GM21619 (cell line): Measurements from ENCODE around the gene SLC9B1.
A peak's percentile ranks its signal among the peaks of the same experiment; 100 is the strongest.
"Not testable (repeated sequence)": the region's sequence is repeated elsewhere in the genome, so short reads cannot be mapped to it uniquely, and the experiment has no call there.

ENCODE experiments used
- ATAC-seq: cut with Tn5 transposase; IDR thresholded peaks from one replicate; pipeline ENCODE4 v1.9.1; 2021; ENCODE audit not compliant: unreplicated experiment

SLC9B1 gene

DNA sequence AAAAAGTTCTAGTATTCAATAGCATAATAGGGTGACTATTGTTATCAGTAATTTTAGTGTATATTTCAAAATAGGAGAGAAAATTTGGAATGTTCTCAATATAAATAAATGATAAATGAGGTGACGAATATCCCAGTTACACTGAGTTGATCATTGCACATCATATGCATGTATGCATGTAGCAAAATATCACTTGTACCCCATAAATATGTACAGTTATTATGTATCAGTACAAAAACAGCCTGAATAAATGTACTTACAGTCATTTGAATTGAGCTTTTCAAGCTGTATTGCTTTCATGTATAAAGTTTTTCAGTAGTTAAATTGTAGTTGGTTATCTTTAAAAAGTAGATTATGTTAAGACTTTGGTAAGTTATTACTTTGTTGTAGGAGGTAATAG lies 138.2 kb downstream of the SLC9B1 start:
- ATAC-seq = no peak

DNA sequence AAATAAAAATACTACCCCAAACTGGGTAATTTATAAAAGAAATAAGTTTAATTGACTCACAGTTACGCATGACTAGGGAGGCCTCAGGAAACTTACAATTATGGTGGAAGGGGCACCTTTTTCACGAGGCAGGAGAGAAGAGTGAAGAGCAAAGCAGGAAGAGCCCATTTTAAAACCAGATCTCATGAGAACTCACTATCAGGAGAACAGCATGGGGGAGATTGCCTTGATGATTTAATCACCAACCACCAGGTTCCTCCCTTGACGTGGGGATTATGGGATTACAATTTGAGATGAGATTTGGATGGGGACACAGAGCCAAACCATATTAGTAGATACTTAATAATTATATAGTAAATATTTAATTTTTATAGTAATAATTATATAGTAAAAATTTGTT lies 140.6 kb downstream of the SLC9B1 start:
- ATAC-seq = no peak

DNA sequence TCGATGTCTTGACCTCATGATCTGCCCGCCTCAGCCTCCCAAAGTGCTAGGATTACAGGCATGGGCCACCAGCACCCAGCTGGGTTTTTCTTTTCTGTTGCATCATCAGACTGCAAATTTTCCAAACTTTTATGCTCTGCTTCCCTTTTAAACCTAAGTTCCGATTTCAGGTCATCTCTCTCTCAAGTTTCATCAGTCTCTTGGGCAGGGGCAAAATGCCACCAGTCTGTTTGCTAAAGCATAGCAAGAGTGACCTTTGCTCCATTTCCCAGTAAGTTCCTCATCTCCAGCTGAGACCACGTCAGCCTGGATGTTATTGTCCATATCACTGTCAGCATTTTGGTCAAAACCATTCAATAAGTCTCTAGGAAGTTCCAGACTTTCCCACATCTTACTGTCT lies 141.2 kb downstream of the SLC9B1 start:
- ATAC-seq = not testable (repeated sequence)

DNA sequence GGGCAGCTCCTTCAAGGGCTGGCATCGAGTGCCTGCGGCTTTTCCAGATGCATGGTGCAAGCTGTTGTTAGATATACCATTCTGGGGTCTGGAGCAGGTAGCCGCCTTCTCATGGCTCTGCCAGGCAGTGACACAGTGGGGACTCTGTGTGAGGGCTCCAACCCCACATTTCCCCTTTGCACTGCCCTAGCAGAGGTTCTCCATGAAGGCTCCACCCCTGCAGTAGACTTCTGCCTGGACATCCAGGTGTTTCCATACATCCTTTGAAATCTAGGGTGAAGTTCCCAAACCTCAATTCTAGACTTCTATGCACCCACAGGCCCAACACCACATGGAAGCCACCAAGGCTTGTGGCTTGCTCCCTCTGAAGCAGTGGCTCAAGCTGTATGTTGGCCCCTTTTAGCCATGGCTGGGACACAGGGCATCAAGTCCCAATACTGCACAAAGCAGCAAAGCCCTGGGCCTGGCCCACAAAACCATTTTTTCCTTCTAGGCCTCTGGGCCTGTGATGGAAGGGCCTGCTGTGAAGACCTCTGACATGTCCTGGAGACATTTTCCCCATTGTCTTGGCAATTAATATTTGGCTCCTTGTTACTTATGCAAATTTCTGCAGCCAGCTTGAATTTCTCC lies 141.9 kb downstream of the SLC9B1 start:
- not testable (repeated sequence) for ATAC-seq

DNA sequence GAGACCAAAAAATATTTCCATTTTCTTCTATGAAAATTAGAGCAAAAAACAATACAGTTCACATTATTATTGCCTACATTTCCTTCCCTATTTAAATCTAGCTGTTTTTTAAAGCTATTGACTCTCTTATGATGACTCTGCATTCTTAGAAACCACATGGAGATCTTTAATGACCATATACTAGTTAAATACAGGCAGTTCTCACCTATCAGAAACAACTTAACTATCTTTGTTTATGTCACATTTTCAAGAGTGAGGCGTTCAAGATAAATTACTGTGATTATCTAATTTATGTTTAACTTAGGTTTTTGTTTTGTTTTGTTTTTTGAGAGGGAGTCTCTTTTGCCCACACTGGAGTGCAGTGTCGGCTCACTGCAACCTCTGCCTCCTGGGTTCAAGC lies 147.7 kb downstream of the SLC9B1 start:
- no peak for ATAC-seq

DNA sequence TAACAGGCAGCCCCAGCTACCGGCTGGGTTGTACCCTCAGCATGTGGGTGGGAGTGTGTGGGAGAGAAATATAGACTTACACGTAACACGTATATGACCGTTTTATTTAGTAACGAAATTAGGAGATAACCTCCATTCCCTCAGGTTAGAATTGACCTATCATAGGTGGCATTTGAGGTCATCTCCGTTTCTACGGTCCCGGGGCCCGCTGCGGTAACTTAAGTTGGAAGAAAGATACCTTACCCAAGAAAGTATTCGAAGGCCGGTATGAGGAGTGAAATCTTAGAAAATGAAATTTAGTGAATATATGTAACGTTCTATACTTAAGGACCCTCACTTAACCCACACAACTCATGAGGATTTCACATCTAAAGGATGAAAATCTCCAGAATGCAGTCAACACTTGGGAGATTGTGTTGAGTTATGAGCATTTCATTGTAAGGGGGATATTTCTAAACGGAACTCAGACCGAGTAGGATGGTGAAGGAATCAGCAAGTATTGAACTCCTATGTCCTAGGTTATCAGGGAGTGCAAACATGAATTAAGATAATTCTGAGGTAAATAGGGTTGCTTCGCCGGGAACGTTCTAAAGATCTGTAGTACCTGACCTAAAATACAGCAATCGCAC lies 149.8 kb downstream of the SLC9B1 start:
- peak; percentile 20 for ATAC-seq

DNA sequence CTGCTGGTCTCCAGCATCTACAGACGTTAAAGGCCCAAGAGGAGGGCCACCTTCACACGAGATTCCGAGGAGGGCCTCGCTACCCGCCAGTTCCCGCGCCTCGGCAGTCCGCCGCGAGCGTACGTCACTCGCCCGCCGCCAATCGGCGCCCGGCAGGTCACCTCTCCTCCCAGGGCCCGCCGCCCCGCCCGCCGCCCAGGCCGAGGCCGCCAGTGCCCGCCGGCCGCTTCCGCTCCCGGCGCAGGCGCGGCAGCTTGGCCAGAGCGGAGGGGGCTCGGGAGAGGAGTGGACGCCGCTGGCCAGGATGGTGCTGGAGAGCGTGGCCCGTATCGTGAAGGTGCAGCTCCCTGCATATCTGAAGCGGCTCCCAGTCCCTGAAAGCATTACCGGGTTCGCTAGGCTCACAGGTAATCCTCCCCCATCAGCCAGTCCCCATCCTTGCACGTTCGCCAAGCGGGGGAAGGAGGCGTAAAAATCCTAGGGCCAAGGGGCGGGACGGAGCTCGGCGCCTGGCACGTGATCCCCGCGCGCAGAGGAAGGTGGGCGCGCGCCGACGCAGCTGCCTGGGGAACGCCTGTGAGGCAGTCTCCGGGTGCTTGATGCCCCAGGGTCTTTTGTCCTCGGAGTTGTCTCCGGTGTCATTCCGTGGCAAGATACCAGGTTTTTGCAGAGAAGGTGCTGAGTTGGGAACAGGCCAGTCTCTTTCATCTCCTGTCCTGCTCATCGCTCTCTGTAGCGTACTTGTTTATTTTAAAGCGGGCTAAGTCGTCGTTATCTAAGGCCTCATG lies 150.5 kb downstream of the SLC9B1 start, which contains the start of gene CISD2:
TSS of gene CISD2 (plus strand) at position 212 of the 788 bp plus-strand sequence. CDS start at position 305, 93 bp downstream.
- ATAC-seq = peak; percentile 82

DNA sequence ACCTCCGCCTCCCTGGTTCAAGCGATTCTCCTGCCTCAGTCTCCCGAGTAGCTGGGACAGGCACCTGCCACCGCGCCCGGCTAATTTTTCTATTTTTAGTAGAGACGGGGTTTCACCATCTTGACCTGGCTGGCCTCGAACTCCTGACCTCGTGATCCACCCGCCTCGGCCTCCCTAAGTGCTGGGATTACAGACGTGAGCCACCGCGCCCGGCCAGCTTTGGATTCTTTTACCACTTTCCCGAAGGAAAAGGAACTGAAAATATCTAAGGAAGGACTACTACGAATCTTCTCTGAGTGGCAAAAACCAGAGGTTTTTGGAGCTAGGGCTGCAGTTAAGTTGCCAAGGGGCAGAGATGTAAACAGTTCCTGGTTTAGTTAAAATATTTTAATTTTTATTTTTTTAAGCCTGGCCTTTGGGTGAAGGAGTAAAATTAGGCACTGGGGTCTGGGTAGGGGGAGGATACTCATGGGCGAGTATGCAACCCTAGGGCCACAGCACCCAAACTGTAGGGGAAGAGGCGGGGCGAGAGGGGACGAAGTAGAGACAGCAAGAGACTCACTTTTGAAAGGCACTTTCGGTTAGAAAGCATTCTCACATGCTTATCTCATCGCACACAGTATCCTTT lies 151.2 kb downstream of the SLC9B1 start:
- no peak for ATAC-seq

DNA sequence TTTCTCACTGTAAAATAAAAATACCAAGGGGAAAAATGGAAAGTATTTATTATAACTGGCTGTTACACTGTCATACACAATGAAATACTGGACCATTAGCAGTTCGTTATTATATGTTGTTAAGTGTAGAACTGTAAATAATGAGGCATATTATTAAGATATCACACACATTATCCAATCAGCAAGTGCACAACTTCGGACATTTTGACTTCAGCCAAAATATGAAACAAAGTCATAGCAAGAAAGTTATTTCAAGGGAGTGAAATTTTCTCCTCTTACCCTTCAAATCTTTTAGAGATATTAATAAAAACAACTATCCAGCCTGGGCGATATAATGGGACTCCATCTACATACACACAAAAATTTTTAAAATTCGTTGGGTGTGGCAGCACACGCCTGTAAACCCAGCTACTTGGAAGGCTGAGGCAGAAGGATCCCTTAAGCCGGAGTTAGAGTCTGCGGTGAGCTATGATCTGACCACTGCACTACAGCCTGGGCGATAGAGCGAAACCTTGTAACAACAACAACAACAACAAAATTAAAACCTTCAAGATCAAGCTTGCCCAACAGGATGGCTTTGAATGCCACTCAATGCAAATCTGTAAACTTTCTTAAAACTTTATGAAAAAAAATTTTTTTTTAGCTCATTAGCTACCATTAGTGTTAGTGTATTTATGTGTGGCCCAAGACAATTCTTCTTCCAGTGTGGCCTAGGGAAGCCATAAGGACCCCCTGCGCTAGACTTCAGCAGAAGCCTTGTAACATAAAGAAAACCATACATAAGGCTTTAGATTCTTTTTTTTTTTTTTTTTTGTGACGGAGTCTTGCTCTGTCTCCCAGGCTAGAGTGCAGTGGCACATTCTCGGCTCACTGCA lies 152.0 kb downstream of the SLC9B1 start:
- peak; percentile 7 for ATAC-seq

DNA sequence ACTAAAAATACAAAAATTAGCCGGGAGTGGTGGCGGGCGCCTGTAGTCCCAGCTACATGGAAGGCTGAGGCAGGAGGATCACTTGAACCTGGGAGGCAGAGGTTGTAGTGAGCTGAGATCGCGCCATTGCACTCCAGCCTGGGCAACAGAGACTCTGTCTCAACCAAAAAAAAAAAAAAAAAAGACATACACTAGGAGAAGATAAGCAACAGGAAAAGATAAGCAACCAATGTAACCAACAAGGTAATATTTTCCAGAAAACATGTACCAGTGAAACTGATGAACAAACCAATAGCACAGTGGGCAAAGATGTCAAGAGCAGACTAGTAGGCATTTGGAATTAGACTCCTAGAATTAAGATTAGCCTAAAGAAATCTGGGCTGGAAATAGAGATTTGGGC lies 154.2 kb downstream of the SLC9B1 start:
- ATAC-seq = not testable (repeated sequence)

DNA sequence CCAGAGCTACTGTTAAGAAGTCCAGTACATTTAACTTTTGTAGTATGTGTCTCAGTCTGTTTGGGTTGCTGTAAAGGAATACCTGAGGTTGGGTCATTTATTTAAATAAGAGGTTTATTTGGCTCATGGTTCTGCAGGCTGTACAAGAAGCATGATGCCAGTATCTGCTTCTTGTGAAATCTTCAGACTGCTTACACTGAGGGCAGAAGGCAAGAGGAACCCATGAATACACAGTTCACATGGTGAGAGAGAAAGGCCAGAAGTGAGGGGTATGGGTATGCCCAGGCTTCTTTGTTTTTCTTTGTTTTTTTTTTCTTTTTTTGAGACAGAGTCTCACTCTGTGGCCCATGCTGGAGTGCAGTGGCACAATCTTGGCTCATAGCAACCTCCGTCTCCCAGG lies 156.8 kb downstream of the SLC9B1 start:
- no peak for ATAC-seq

DNA sequence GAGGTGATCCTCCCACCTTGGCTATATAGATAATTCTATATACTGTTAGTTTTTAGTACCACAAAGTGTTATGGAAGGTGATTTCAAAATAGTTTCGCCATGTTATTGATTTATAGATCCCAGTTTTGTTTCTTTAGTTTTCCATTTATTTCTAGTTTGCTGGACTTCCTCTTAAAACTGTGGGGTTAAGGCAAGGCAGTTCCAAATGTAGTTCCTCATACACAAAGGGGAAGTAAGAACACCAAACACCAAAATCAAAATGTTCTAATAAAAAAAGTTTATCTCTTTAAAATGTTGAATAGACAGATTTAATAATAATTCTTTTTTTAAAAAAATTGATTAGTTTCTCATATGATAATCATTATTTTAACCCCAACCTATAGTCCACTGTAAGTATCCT lies 157.5 kb downstream of the SLC9B1 start:
- ATAC-seq = no peak

DNA sequence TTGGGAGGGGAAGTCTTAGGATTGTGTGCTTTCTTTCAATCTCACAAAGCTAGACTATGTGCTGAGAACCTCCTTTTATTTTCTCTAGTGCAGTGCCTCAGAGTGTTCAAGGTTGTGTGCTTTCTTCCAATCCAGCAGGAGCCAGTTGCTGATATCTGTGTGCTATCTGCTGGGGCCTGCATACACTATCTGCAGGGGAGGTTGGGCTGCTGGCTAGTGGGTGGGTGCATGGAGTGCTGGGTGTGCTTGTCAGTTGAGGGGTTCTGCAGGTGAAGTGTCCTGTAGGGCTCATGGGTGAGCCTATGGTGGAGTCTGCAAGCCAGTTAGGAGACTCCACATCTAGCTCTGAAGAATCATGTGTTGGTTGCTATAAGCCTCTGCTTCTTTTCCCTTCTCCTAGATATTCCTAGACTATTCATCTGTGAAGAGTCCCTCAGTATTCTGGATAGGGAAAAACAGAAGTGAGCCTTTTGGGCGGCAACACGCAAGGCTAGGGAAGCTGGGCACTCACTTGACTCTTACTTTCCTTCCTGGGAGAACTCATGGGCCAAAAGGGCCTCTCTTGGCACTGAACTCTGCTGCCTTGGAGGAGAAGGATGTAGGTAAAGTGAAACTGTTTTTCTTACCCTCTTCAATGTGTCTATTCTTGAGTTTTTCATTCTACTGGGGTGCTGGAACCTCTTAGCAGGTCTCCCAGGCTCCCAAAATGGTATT lies 158.7 kb downstream of the SLC9B1 start:
- no peak for ATAC-seq

DNA sequence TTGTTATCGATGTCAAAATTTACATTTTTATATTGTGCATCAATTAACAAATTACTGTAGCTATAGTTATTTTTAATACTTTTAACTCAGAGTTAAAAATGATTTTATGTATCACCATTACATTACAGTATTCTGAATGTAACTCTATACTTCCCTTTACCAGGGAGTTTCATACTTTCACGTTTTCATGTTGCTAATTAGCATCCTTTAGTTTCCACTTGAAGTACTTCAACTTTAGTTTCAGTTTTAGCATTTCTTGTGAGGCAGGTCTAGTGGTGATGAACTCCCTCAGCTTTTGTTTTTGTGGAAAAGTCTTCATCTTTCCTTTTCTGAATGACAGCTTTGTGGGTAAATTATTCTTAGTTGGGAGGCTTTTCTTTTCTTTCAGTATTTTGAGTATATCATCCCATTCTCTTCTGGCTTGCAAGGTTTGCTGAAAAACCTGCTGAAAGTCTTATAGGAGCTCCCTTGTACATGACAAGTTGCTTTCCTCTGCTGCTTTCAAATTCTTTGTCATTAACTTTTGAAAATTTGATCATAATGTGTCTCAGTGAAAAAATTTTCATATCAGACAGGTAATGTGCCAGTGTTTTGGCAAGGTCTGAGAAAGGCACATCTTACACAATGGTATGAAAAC lies 160.6 kb downstream of the SLC9B1 start:
- no peak for ATAC-seq
